GM19193 (cell line): ENCODE measurements around the gene NCAN.

Experiments
- POLR2A ChIP-seq: IDR thresholded peaks from 4 replicates; pipeline ENCODE4 v1.6.1; 2011; ENCODE audit not compliant: insufficient read depth, insufficient read length; ENCODE audit errors: extremely low read depth

The NCAN gene

DNA sequence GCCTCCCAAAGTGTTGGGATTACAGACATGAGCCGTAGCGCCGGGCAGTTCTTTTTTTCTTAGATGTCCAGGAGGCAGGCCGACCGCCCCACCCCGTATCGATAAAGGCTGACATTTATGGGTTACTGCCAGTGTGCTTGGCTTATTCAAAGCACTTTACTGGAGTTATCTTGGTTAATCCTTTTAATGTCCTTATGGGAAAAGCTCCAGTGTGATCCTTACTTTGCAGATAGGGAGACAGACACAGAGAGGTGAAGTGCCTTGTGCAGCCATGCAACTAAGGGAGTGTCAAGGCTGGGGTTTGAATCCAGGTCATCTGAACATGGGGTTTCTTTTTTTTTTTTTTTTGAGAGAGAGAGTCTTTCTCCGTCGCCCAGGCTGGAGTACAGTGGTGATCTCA, 19.2 kb downstream of the NCAN start:
- TF ChIP-seq POLR2A: no peak

- TF ChIP-seq POLR2A: no peak
These were observed 20.5 kb downstream of the NCAN start for GRCh38 chr19:19232261-19232721.

DNA sequence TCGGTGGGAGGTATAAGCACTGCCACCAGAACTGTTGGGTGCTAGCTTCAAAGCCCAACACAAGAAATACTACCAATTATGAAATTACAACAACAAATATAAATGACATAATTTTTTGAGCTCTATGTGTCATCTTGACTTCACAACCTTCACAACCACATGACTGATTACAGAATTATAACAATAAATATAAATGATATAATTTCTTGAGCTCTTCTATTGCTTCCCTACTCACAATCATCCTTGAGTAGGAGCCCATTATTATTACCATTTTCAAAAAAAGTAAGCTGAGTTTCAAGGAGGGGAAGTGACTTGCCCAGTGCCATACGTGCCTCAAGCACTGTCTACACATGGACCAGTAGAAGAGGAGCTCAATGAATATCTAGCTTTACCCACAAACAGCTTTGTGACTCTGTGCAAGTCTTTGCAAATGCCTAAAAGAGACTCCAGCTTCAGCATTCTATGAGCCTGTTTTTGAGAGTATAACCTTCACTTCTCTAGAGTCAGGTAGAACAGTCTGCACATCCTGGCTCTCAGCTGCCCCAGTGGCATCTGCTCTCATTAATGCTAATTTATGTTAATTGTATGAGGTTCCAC, 22.6 kb downstream of the NCAN start:
- no peak for TF ChIP-seq POLR2A

- no peak for TF ChIP-seq POLR2A
These were observed 24.4 kb downstream of the NCAN start for GRCh38 chr19:19236173-19236572.

GRCh38 chr19:19238126-19238894, 26.6 kb downstream of the NCAN start:
- no peak for TF ChIP-seq POLR2A

DNA sequence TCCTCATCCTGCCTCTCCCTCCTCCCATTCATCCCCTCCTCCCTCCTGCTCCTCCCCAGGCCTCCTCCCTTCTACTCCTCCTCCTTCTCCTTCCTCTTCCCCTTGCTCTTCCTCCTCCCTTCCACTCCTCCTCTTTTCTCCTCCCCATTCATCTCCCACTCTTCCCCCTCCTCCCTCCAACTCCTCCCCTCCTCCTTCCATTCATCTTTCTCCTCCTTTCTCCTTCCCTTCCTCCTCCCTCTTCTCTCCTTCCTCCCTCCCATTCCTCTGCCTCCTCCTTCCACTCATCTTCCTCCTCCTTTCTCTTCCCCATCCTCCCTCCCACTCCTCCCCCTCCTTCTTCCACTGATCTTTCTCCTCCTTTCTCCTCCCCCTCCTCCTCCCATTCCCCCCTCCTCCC, 27.9 kb downstream of the NCAN start:
- no peak for TF ChIP-seq POLR2A

- TF ChIP-seq POLR2A: no peak
These were observed 28.7 kb downstream of the NCAN start for GRCh38 chr19:19240476-19240875.

- TF ChIP-seq POLR2A: no peak
These were observed 38.5 kb downstream of the NCAN start for GRCh38 chr19:19250196-19250801.

GRCh38 chr19:19256072-19256969, 44.6 kb downstream of the NCAN start:
- no peak for TF ChIP-seq POLR2A

GRCh38 chr19:19257137-19257536, 45.4 kb downstream of the NCAN start:
- TF ChIP-seq POLR2A: no peak

DNA sequence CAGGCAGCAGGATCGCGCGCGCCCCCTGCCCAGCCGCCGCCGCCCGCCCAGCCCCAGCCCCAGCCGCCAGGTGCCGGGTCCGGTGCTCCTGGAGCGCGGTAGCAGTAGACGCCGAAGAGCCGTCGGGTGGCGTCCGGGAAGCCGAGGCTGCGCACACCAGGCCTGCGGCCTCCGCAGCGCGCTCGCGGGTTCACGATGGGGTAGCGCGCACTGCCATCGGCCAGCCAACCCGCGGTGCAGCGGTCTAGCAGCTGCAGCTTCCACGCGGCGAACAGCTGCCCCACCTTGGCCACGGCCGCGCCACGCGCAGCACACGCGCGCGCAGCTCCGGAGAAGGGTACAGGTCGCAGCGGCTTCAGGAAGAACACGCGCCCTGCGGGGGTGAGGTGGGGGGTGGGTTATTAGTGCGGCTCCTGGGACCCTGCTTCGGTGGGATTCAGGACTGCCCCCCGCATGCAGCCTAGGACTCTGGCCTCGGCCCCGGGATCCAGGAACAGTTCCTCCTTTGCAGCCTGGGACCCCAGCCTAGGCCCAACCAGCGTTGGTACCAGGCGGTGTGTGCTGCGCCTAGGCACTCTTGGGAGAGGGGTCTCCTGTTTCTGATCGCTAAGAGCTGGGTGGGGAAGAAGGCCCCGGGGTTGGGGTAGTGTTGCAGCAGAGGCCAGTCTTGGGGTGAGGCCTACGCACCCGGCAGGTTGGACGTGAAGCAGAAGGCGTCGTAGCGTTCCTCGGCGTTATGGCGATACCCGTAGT, 46.3 kb downstream of the NCAN start:
- no peak for TF ChIP-seq POLR2A

- no peak for TF ChIP-seq POLR2A
These were observed 47.0 kb downstream of the NCAN start for GRCh38 chr19:19258589-19259338.

GRCh38 chr19:19259741-19260140, 48.0 kb downstream of the NCAN start:
- TF ChIP-seq POLR2A: no peak
